HCT116 (cell line): Measurements from ENCODE around the gene CCR5AS.

Source experiments
- ATAC-seq: fragments of 200-7000 bp; cut with Tn5 transposase; 2 replicates; pipeline ENCODE4 v1.9.1; 2020; ENCODE audit warnings: mild to moderate bottlenecking, moderate library complexity
- BruUV-seq: library from RNA; stranded (reverse); fragments of 400-500 nt; replicated peaks from 2 replicates; lab custom pipeline; 2021; lab: Mats Ljungman, UMichigan
- CTCF ChIA-PET: fragments of 300-600 bp; sonication (Branson Sonifier 250); formaldehyde crosslinking; loops from one replicate; lab custom pipeline; 2021; ENCODE audit warnings: antibody characterized with exemption; lab: Charles Lee
- POLR2A ChIA-PET: fragments of 300-600, 350-600 bp; sonication (Branson Sonifier 250); formaldehyde crosslinking; loops from one replicate; lab custom pipeline; 2021; ENCODE audit warnings: antibody characterized with exemption; lab: Charles Lee
- RAD21 ChIA-PET, 2 experiments: fragments of 300-600 bp; sonication (Branson Sonifier 250); formaldehyde crosslinking; loops; one replicate each; lab custom pipeline; 2023; ENCODE audit warnings: low total read pairs in 2 of 2; ENCODE audit not compliant: uncharacterized antibody in 2 of 2, unreplicated experiment in 2 of 2, low non-redundant PET in 1 of 2; lab: Charles Lee
- DNase-seq: peaks from one replicate; pipeline ENCODE4 v3.0.0-alpha.2; 2010; ENCODE audit warnings: low read depth, low spot score
- H2AFZ ChIP-seq: fragments of 200-600 bp; shearing (Covaris generic), sonication (generic); 2 replicates; pipeline ENCODE4 v1.6.1; 2017; ENCODE audit warnings: low read depth, mixed run types, mixed read lengths, antibody characterized with exemption, low read length; ENCODE audit not compliant: poor library complexity, severe bottlenecking
- H3K27ac ChIP-seq: 2 replicates; pipeline ENCODE4 v1.5.1; 2012; ENCODE audit warnings: low read depth, low read length
- H3K27me3 ChIP-seq: fragments of 200-600 bp; sonication (generic); 2 replicates; pipeline ENCODE4 v1.6.1; 2016; ENCODE audit warnings: mixed run types, low read length, mixed read lengths; ENCODE audit not compliant: insufficient read depth
- H3K36me3 ChIP-seq, 2 experiments: fragments of 200-500 bp in 1 of 2; fragments of 200-600 bp in 1 of 2; sonication (Bioruptor generic) in 1 of 2; sonication (generic) in 1 of 2; 2 replicates each; pipeline versions ENCODE4 v1.5.1 to v1.6.1; 2014 to 2016; ENCODE audit warnings: low read length in 2 of 2, inconsistent platforms in 1 of 2, mixed read lengths in 1 of 2, mixed run types in 1 of 2; ENCODE audit not compliant: insufficient read depth in 2 of 2, control insufficient read depth in 1 of 2
- H3K4me1 ChIP-seq, 2 experiments: fragments of 200-600 bp in 1 of 2; sonication (generic) in 1 of 2; 2 replicates each; pipeline versions ENCODE4 v1.5.1 to v1.6.1; 2012 to 2017; ENCODE audit warnings: low read length in 2 of 2, inconsistent platforms in 1 of 2, mild to moderate bottlenecking in 1 of 2, mixed read lengths in 1 of 2, mixed run types in 1 of 2, moderate library complexity in 1 of 2; ENCODE audit not compliant: insufficient read depth in 2 of 2, control insufficient read depth in 1 of 2
- H3K4me2 ChIP-seq: fragments of 200-600 bp; sonication (generic); 2 replicates; pipeline ENCODE4 v1.6.1; 2017; ENCODE audit warnings: mixed run types, low read length, mixed read lengths
- H3K4me3 ChIP-seq, 2 experiments: fragments of 200-600 bp in 1 of 2; sonication (generic) in 1 of 2; replicated peaks in 1 of 2; 2 replicates each; pipeline ENCODE4 v1.5.1; 2011 to 2016; ENCODE audit warnings: low read length in 2 of 2, control low read depth in 1 of 2, low read depth in 1 of 2, mild to moderate bottlenecking in 1 of 2, mixed read lengths in 1 of 2, mixed run types in 1 of 2
- H3K79me2 ChIP-seq: fragments of 200-600 bp; sonication (generic); 2 replicates; pipeline ENCODE4 v1.6.1; 2017; ENCODE audit warnings: mild to moderate bottlenecking, mixed run types, low read length, moderate library complexity, mixed read lengths; ENCODE audit not compliant: insufficient read depth
- H3K9ac ChIP-seq: fragments of 200-600 bp; sonication (generic); 2 replicates; pipeline ENCODE4 v1.6.1; 2016; ENCODE audit warnings: low read length, mixed read lengths
- H3K9me2 ChIP-seq: fragments of 200-600 bp; sonication (generic), shearing (Covaris generic); 2 replicates; pipeline ENCODE4 v1.6.1; 2017; ENCODE audit warnings: mixed run types, mild to moderate bottlenecking, moderate library complexity; ENCODE audit not compliant: insufficient read depth
- H3K9me3 ChIP-seq, 2 experiments: fragments of 200-500 bp in 1 of 2; fragments of 200-600 bp in 1 of 2; sonication (Bioruptor generic) in 1 of 2; sonication (generic) in 1 of 2; 2 replicates each; pipeline ENCODE4 v1.6.1; 2014 to 2017; ENCODE audit warnings: low read length in 2 of 2, mixed read lengths in 2 of 2, inconsistent platforms in 1 of 2, low read depth in 1 of 2, mild to moderate bottlenecking in 1 of 2, mixed run types in 1 of 2, moderate library complexity in 1 of 2; ENCODE audit not compliant: control insufficient read depth in 1 of 2, insufficient read depth in 1 of 2
- H4K20me1 ChIP-seq: fragments of 200-600 bp; sonication (generic), shearing (Covaris generic); 2 replicates; pipeline ENCODE4 v1.6.1; 2017; ENCODE audit warnings: mixed run types, mild to moderate bottlenecking, moderate library complexity; ENCODE audit not compliant: insufficient read depth
- RAD21 ChIP-seq: IDR thresholded peaks from 2 replicates; pipeline ENCODE4 v1.6.1; 2012; ENCODE audit warnings: low read depth, mild to moderate bottlenecking
- REST ChIP-seq: IDR thresholded peaks from 2 replicates; pipeline ENCODE4 v1.6.1; 2012; ENCODE audit warnings: low read depth
- intact Hi-C: fragments of 100-400 bp; cut with micrococcal nuclease; formaldehyde crosslinking; loops from 2 replicates; pipeline ENCODE4 v1.10.0; 2022
- TF ChIP-seq, protein P1 (sequence below), 3 experiments: fragments of 200-600 bp in 1 of 3; sonication (generic) in 1 of 3; IDR thresholded peaks in 2 of 3; conservative IDR thresholded peaks in 1 of 3; 2 replicates each; pipeline ENCODE4 v1.5.1; 2012 to 2017; ENCODE audit warnings: low read depth in 2 of 3, low read length in 2 of 3, antibody characterized with exemption in 1 of 3, borderline replicate concordance in 1 of 3, control low read depth in 1 of 3, mild to moderate bottlenecking in 1 of 3, mixed read lengths in 1 of 3, mixed run types in 1 of 3, moderate library complexity in 1 of 3; ENCODE audit not compliant: insufficient read depth in 1 of 3

The CCR5AS gene

DNA sequence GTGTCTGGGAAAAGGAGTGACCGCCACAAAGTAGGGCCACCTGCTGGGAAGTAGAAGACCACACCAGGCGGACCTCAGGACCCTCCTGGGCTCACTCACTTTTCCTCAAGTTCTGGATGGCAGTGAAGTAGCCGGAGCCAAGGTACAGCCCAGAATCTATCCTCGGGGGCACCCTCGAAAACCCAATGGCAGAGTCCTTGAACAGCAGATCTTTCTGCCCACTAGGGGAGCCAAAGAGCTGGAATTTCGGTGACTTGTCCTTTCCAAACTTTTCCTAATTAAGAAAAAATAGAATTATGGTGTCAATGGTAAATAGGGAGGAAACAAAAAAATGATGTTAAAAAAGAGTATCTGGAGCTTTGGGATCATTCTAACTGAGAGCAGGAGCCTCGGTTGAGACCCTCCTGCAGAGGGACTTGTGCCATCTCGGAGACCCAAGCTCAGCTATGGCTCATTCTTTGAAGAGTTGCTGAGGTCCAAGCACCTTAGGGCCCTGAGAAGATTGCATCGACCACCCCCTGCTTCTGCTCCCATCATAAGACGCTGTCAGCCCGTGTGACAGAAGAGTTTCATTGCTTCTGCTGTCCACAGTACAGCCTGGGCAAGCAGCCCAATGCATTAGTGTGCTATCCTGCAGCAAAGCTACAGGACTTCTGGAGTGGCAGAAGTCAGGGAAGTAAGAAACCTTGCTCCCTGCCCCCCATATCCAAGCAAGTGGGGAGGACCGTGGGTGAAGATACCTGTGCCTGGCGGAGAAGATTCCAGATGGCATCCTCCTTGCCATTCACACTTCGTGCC is 43.1 kb upstream of the CCR5AS start:
- ChIA-PET CTCF (interaction anchor here (0.8 to 1.8 kb wide), 15 partner anchors 10 to 210 kb away, joined by 3 to 12 read pairs (median 4); no protein-coding TSS in a partner anchor), POLR2A (no interaction called here), RAD21 (interaction anchor here in 1 of 2 experiments (0.8 kb wide), 1 partner anchor 108 kb away, joined by 3 read pairs; no protein-coding TSS in a partner anchor)
- no peaks in the 10 kb centered on the region for H3K4me1 ChIP-seq
- peaks cover 13% of the 10 kb centered on the region; the same call in 1 of the 2 replicates for H3K27me3 ChIP-seq
- DNase-seq (peak; percentile 24), ATAC-seq (peak; percentile 91)
- H2AFZ ChIP-seq: peak overlapping the region; percentile 32
- H3K79me2 ChIP-seq: no peaks in the 10 kb centered on the region
- H3K27ac ChIP-seq: no peak overlapping the region
- no peak overlapping the region for H3K4me3 ChIP-seq
- H3K36me3 ChIP-seq: no peaks in the 10 kb centered on the region
- no peak overlapping the region for H3K9ac ChIP-seq
- H3K4me2 ChIP-seq: peak overlapping the region; percentile 33; the same call in 1 of the 2 replicates
- TF ChIP-seq REST (no peak), RAD21 (peak; percentile 35; the same call in 1 of the 2 replicates)
- TF ChIP-seq, protein P1, sequence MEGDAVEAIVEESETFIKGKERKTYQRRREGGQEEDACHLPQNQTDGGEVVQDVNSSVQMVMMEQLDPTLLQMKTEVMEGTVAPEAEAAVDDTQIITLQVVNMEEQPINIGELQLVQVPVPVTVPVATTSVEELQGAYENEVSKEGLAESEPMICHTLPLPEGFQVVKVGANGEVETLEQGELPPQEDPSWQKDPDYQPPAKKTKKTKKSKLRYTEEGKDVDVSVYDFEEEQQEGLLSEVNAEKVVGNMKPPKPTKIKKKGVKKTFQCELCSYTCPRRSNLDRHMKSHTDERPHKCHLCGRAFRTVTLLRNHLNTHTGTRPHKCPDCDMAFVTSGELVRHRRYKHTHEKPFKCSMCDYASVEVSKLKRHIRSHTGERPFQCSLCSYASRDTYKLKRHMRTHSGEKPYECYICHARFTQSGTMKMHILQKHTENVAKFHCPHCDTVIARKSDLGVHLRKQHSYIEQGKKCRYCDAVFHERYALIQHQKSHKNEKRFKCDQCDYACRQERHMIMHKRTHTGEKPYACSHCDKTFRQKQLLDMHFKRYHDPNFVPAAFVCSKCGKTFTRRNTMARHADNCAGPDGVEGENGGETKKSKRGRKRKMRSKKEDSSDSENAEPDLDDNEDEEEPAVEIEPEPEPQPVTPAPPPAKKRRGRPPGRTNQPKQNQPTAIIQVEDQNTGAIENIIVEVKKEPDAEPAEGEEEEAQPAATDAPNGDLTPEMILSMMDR (IDR thresholded peaks at IDR 0.05 in 2 of 3, conservative IDR thresholded peaks at IDR 0.05 in 1 of 3; ENCODE audit: borderline replicate concordance in 1 of 3, insufficient read depth in 1 of 3, low read depth in 2 of 3, low read length in 2 of 3): peak; percentile 34 to 81 (median 78); a peak in 5 of 6 replicates
- no TSS peak for BruUV-seq
- no peaks in the 10 kb centered on the region for H4K20me1 ChIP-seq
- no peaks in the 10 kb centered on the region for H3K9me2 ChIP-seq
- intact Hi-C loops: no loop called here
- no peaks in the 10 kb centered on the region for H3K9me3 ChIP-seq
